HG02759 (cell line): ENCODE results near the gene FRAS1.
"Not testable (repeated sequence)": the region's sequence is repeated elsewhere in the genome, so short reads cannot be mapped to it uniquely, and the experiment has no call there.

Experiments used
- ATAC-seq: cut with Tn5 transposase; IDR thresholded peaks from one replicate; pipeline ENCODE4 v1.9.1; 2021; ENCODE audit warnings: mild to moderate bottlenecking, moderate library complexity; ENCODE audit not compliant: unreplicated experiment

Gene FRAS1

DNA sequence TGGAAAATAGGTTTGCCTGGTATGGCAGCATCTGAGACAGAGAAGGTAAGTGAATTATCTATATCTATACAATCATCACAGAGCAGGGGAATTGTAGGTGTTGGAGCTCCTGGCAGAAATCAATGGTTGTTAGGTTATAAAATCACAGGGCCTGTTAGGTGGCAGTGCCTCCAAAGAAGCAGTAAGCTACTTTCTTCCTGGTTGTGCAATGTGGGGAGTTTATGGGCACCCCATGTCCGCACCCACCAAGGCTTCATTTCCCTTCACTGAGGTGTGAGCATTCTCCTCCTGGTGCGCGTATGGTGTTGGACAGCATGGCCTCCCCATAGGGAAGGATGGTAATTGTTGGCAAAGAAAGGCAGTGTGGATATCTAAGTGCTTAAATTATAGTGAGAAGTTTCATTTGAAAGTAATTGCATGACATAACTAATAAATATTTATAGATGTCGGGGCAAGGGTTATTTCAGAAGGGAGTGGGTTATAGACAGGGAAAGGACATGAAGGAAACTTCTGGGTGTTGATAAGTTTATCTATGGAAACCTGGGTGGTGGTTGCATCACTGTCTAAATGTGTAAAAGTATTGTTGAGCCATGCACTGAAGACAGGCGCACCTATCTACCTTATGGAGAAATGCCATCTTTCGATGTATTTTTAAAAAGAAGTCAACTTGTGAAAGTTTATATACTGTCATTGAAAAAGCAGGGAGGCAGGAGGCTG is 153.7 kb downstream of the FRAS1 start:
- no peak for ATAC-seq

GRCh38 chr4:78213218-78213617 is 156.1 kb downstream of the FRAS1 start:
- ATAC-seq, result no peak

GRCh38 chr4:78214078-78214477 is 157.0 kb downstream of the FRAS1 start:
- ATAC-seq, result no peak

DNA sequence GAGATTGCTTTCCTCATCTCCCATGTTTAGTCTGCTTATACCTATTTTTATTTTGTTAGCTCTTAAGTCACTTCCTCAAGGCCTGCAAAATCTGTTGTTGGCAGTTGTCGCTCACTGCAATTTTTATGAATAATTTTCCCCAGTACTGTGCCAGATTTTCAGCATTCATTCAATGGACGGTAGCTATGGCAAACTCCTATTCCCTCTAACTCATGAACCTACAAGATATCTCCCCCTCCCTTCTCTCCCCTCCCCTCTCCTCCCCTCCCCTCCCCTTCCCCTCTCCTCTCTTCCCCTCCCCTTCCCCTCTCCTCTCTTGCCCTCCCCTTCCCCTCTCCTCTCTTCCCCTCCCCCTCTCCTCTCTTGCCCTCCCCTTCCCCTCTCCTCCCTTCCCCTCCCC is 160.4 kb downstream of the FRAS1 start:
- ATAC-seq, result no peak

- no peak for ATAC-seq
Measured at GRCh38 chr4:78218260-78218659, 161.1 kb downstream of the FRAS1 start.

DNA sequence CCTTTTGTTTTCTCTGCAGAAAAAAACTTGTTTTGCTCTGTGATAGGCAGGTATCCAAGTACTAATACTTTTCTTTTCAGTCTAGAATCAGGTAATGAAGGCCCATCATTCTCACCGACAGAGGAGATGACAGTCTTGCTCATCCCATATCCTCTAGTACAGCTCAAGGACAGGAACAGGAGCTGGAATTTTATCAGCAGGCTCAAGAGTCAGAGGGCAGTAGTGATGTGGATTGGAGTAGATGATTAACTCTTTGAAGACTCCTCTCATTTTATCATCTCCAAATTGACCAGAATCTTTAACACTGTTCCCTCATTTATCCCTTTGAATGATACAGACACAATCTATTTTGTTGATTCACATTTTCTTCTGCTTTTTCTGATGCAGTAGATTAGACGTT is 162.7 kb downstream of the FRAS1 start:
- ATAC-seq, result no peak

DNA sequence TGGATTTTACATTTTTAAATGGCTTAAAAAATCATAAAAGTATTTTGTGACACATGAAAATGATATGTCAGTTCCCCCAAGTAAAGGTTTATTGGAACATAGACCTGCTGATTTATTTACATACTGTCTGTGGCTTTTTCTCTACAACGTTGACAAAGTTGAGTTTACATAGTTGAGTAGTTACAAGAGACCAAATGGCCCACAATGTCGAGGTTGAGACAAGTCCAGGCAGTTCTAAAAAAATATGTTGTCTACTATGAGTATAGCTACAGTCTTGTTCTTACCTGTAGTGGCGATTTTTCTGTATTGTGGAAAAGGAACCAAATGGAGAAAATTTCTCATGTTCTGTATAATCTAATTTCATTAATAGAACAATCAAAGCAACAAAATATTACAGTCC is 163.2 kb downstream of the FRAS1 start:
- no peak for ATAC-seq

GRCh38 chr4:78222575-78223186 is 165.6 kb downstream of the FRAS1 start:
- ATAC-seq, result no peak

- ATAC-seq, result no peak
Measured at GRCh38 chr4:78225236-78225635, 168.1 kb downstream of the FRAS1 start.

- no peak for ATAC-seq
Measured at GRCh38 chr4:78226279-78226678, 169.2 kb downstream of the FRAS1 start.

GRCh38 chr4:78227411-78228057 is 170.4 kb downstream of the FRAS1 start:
- ATAC-seq, result no peak

GRCh38 chr4:78235800-78236199 is 178.7 kb downstream of the FRAS1 start:
- ATAC-seq, result no peak

GRCh38 chr4:78237360-78237759 is 180.2 kb downstream of the FRAS1 start:
- no peak for ATAC-seq

DNA sequence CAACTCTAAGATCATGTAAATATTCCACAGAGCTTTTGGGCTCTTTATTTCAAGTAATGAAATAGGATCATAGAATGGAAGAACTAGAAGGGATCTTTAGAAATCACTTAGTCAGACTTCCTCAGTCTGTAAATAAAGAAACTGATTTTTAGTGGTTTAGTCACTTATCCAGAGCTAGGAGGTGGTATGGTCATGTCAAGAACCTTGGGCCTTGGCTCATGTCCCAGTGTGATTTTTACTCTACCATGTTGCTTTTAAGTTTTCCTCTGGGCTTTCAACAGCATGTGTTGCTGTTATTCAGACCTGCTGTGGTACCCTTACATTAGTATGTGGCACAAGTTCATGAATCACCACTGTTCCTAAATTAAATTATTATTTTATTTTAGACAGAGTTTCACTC is 184.9 kb downstream of the FRAS1 start:
- ATAC-seq, result no peak

GRCh38 chr4:78244705-78245485 is 187.8 kb downstream of the FRAS1 start:
- no peak for ATAC-seq

GRCh38 chr4:78247536-78248285 is 190.6 kb downstream of the FRAS1 start:
- no peak for ATAC-seq

DNA sequence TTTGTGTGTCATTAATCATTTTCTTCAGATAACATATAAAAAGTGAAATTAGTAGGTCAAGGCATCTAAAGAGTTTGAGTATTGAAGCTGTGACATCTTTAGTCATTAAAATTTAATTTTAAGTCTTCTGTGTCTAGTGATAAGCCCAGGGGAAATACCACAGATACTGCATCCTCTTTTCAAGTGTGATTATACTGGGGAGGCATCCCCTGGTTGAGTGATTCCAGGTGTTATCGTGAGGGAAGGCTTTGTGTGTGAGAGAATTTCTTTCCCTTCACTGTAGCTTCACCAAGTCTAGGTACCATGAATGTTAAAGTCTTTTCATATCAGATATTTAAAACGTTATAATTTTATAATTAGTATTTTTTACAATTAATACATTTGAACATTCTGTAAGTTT is 193.4 kb downstream of the FRAS1 start:
- ATAC-seq, result no peak

GRCh38 chr4:78252773-78253172 is 195.7 kb downstream of the FRAS1 start:
- not testable (repeated sequence) for ATAC-seq

DNA sequence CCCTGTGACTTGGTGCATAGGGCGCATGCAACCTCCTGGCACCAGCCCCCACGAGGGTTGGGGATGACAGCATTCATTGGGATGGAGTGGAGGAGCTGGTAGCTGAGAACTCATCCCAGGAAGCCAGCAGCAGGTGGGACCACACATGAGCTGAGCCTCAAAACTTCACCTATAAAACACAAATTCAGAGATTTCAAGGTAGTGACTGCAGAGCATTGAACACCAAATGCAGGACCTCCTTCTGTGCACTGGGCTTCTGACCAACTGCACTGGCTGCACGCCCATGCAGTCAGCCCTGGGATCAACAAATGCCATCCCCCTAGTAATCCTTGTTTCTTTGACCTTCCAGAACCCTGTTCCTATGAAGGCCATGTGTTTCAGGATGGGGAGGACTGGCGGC is 197.8 kb downstream of the FRAS1 start:
- ATAC-seq, result no peak

DNA sequence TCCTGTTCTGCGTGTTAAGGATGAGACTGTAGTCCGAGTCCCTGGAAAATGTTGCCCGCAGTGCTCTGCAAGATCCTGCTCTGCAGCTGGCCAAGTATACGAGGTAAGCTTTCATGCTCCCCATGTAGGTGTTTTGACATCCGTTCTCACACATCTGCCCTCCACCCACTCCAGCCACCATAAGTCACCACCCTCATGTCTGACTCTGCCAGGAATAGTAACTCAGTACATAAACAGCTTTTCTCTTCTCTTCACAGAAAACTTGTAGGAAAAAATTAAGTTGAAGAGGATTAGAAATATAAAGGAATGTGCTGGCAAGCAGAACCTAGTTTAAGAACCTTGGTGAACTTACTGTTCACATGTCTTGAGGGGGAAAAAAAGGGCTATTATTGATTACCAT is 207.9 kb downstream of the FRAS1 start:
- ATAC-seq, result no peak

DNA sequence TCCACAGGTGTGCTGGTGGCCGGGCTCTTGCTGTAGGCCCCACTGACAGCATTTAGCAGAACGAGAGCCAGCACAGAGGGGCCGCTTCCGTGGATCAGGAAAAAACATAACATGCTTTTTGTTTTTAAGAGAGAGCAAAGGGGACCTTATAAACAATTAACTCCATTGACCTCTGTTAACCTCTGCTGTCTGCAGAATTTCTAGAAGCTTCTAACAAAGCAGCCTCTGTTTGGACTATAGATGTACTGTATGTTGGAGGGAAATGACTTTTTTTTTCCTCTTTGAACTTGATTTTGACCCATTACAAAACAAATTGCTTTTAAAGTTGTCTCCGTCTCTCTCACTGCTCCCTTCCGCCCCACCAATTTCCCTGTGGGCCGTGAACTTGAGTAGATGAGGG is 210.7 kb downstream of the FRAS1 start:
- ATAC-seq, result no peak
